ENCODE results near the gene EML4.
"Not testable (repeated sequence)": the region's sequence is repeated elsewhere in the genome, so short reads cannot be mapped to it uniquely, and the experiment has no call there.

DNA sequence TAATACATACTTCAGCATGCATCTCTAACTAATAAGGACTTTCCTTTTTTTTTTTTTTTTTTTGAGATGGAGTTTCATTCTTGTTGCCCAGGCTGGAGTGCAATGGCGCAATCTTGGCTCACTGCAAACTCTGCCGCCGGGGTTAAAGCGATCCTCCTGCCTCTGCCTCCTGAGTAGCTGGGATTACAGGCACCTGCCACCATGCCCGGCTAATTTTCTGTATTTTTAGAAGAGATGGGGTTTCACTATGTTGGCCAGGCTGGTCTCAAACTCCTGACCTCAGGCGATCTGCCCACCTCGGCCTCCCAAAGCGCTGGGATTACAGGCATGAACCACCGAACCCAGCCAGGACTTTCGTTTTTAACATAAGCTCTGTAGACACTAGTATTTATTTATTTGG is 42.3 kb upstream of the EML4 start:
- TF ChIP-seq, protein P1, sequence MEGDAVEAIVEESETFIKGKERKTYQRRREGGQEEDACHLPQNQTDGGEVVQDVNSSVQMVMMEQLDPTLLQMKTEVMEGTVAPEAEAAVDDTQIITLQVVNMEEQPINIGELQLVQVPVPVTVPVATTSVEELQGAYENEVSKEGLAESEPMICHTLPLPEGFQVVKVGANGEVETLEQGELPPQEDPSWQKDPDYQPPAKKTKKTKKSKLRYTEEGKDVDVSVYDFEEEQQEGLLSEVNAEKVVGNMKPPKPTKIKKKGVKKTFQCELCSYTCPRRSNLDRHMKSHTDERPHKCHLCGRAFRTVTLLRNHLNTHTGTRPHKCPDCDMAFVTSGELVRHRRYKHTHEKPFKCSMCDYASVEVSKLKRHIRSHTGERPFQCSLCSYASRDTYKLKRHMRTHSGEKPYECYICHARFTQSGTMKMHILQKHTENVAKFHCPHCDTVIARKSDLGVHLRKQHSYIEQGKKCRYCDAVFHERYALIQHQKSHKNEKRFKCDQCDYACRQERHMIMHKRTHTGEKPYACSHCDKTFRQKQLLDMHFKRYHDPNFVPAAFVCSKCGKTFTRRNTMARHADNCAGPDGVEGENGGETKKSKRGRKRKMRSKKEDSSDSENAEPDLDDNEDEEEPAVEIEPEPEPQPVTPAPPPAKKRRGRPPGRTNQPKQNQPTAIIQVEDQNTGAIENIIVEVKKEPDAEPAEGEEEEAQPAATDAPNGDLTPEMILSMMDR (IDR thresholded peaks at IDR 0.05 in 4 of 5, conservative IDR thresholded peaks at IDR 0.05 in 1 of 5) = not testable (repeated sequence)
- TF ChIP-seq POLR2A (IDR thresholded peaks at IDR 0.05) = not testable (repeated sequence)

Data from gastrocnemius medialis (tissue), 4 donors.